SH-SY5Y (cell line): ENCODE measurements around the gene ANKHD1.

Experiments
- GATA2 ChIP-seq: IDR thresholded peaks from 2 replicates; pipeline ENCODE4 v1.6.1; 2011; ENCODE audit warnings: mild to moderate bottlenecking, low read depth, low read length
- GATA3 ChIP-seq: IDR thresholded peaks from 2 replicates; pipeline ENCODE4 v1.6.1; 2011; ENCODE audit warnings: low read depth, mild to moderate bottlenecking, low read length, moderate library complexity

DNA sequence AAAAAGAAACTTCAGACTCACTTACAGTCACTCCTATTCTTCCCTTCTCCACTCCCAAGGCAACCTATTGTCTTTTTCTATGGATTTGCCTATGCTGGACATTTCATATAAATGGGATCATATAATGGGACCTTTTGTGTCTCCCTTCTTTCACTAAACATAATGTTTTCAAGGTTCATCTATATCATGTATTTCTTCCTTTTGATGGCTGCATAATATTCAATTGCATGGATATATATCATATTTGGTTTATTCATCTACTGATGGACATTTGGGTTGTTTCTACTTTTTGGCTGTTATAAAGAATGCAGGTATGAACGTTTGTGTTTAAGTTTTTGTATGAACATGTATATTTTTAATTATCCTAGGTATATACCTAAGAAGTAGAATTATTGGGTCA lies 30.6 kb downstream of the ANKHD1 start:
- TF ChIP-seq GATA2: no peak
- TF ChIP-seq GATA3: no peak
